ENCODE results near the gene ASIC2. TPM values are rescaled to one million over a fixed set of nuclear protein-coding genes. Genes with fewer than 3 reads are reported as not detected.
"Not testable (repeated sequence)": the region's sequence is repeated elsewhere in the genome, so short reads cannot be mapped to it uniquely, and the experiment has no call there.

The ASIC2 gene
- total RNA-seq, 1 donor from 2014 or later: 0.30 TPM

DNA sequence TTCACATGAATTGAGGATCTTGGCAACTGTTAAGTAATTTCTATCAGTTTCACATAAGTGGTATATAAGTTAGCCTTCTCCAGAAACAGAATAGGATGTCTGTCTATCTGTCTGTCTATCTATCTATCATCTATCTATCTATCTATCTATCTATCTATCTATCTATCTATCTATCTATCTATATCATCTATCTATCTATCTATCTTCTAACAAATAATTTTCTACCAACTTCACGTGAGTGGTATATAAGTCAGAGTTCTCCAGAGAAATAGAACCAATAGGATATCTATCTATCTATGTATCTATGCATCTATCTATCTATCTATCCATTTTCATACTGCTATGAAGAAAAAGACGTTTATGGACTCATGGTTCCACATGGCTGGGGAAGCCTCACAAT lies 312.9 kb downstream of the ASIC2 start:
- DNase-seq: no peak

DNA sequence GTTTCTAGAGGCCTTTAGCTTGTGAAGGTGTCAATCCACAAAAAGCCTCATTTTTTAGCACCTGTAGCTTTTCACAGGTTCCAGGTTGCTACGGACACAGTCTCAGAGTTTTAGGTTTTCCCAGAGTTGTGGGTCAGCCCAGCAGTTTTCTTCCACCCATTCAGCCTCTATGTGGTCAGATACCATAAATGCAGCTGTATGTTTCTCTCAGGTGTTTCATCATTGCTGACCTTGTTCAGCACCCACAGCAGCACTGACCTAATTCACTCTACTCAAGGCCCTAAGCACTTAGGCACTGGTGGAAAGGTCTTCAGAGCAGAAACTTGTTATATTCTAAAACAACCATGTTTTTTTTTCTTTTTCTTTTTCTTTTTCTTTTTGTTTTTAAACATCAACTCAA lies 316.5 kb downstream of the ASIC2 start:
- DNase-seq: no peak

DNA sequence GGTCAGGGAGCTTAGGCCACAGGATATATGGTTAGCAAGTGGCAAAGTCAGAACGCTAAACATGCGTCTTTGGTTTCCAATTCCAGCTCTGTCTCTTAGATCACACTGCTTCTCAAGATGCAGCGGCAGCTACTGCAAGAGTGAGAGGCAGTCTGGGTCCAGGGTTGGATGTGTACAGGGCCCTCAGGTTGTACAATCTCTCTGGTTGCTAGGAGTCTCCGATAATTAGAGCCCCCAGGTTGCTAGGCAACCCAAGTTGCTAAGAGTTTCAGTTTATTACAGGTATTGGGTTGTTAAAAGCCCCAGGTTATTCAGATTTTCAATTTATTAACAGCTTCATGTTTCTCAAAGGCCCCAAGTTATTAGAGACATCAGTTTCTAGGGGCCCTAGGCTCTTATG lies 317.0 kb downstream of the ASIC2 start:
- no peak for DNase-seq

DNA sequence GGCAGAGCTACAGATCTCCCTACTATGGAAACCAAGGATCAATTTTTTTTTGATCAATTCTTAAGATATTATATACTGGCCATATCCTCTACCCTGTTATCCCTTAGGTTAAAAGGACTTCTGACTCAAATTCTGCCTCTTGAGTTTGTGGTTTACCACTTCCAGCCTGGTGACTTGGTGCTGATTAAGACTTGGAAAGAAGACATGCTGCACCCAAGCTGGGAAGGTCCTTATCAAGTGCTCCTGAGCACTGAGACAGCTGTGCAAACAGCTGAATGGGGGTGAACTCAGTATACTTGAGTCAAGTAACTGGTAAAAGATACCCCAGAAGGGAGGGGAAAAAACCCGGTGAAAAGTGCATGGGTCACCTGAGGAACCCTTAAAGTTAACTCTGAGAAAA lies 321.9 kb downstream of the ASIC2 start:
- DNase-seq: no peak

DNA sequence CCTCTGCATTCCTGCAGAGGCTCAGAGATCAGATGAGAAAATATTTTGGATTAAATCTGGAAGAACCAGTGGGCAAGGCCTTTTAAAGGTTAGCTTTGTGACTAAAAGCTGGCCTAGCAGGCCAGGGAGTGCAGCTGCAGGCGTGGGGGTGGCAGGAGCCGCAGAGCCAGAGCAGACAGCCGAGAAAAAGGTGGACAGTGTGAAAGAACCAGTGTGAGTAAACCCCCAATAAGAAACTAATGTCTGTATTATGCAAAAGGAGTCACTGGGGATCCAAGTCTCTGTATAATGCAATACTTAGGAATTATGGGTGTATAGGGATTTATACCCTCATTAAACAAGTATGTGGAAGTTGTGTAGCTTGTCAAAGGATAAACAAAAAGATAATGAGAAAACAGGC lies 322.8 kb downstream of the ASIC2 start:
- DNase-seq: no peak

DNA sequence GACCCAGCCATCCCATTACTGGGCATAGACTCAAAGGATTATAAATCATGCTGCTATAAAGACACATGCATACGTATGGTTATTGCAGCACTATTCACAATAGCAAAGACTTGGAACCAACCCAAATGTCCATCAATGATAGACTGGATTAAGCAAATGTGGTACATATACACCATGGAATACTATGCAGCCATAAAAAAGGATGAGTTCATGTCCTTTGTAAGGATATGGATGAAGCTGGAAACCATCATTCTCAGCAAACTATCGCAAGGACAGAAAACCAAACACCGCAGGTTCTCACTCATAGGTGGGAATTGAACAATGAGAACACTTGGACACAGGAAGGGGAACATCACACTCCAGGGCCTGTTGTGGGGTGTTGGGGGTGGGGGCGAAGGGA lies 323.9 kb downstream of the ASIC2 start:
- not testable (repeated sequence) for DNase-seq

DNA sequence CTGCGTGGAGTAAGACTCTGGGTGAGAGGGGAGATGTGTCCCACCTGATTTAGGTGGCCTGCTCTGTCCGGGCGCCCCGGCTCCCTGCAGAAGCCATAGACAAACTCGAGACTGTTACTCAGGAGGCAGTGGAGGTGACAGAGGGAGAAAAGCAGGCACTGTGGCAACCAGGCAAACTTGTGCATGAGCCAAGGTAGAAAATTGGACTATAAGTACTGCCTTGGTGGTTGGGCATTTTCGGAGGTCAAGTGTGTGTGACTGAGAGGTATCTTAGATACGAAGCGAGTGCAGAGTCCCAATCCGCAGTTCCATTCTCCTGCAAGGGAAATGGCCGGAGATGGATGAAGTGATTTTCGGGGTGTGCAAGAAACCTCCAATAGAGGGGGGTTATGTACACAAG lies 328.6 kb downstream of the ASIC2 start:
- no peak for DNase-seq

Data from skin of body (tissue), 2 donors.